H1 (cell line): Measurements from ENCODE around the gene SV2C. TPM values are rescaled to one million over a fixed set of nuclear protein-coding genes. Genes with fewer than 3 reads are reported as not detected.

Experiments
- CTCF ChIA-PET: fragments of 300-600 bp; sonication (Branson Sonifier 250); formaldehyde crosslinking; loops from one replicate; lab custom pipeline; 2021; ENCODE audit not compliant: partially characterized antibody; lab: Charles Lee
- POLR2A ChIA-PET: fragments of 300-600 bp; sonication (Branson Sonifier 250); formaldehyde crosslinking; loops from one replicate; lab custom pipeline; 2021; ENCODE audit warnings: inconsistent platforms; ENCODE audit not compliant: partially characterized antibody; lab: Charles Lee
- DNase-seq, 2 experiments: peaks; one replicate each; pipeline versions ENCODE4 v3.0.0 to v3.0.0-alpha.2; 2010 to 2022; ENCODE audit warnings: low spot score in 2 of 2, low read depth in 1 of 2, mixed read lengths in 1 of 2
- FAIRE-seq: peaks from 2 replicates; lab custom pipeline; 2011; peaks lifted over from hg19 to GRCh38; lab: Jason Lieb, UNC
- H2AFZ ChIP-seq: 2 replicates; pipeline ENCODE4 v1.8.1; 2012; ENCODE audit warnings: low read length, inconsistent platforms
- H2AK5ac ChIP-seq: 2 replicates; pipeline ENCODE4 v1.6.1; 2013; ENCODE audit warnings: low read depth, low read length
- H2BK120ac ChIP-seq: replicated peaks from 2 replicates; pipeline ENCODE3; 2013; ENCODE audit warnings: low read depth, low read length, inconsistent platforms
- H2BK12ac ChIP-seq: 2 replicates; pipeline ENCODE4 v1.6.1; 2013; ENCODE audit warnings: low read depth, low read length
- H2BK15ac ChIP-seq: 2 replicates; pipeline ENCODE4 v1.6.1; 2013; ENCODE audit warnings: low read length
- H2BK20ac ChIP-seq: 2 replicates; pipeline ENCODE4 v1.6.1; 2013; ENCODE audit warnings: low read length
- H2BK5ac ChIP-seq: 2 replicates; pipeline ENCODE4 v1.6.1; 2013; ENCODE audit warnings: low read depth, low read length
- H3K14ac ChIP-seq: 2 replicates; pipeline ENCODE4 v1.6.1; 2013; ENCODE audit warnings: inconsistent platforms; ENCODE audit not compliant: insufficient read length
- H3K18ac ChIP-seq: 2 replicates; pipeline ENCODE4 v1.6.1; 2013; ENCODE audit warnings: low read length; ENCODE audit errors: extremely low read depth
- H3K23ac ChIP-seq: 2 replicates; pipeline ENCODE4 v1.6.1; 2013; ENCODE audit warnings: inconsistent platforms; ENCODE audit not compliant: insufficient read length
- H3K23me2 ChIP-seq: 2 replicates; pipeline ENCODE4 v1.6.1; 2013; ENCODE audit warnings: low read depth, low read length
- H3K27ac ChIP-seq: 2 replicates; pipeline ENCODE4 v1.6.1; 2011; ENCODE audit warnings: low read depth, low read length, inconsistent platforms
- H3K27me3 ChIP-seq, 4 experiments: replicated peaks in 1 of 4; 1 replicate in 1 of 4; 2 replicates in 3 of 4; pipeline versions ENCODE4 v1.6.1 to v1.8.1; 2011 to 2013; ENCODE audit warnings: low read length in 3 of 4, mild to moderate bottlenecking in 3 of 4, inconsistent platforms in 2 of 4, mixed read lengths in 2 of 4, moderate library complexity in 1 of 4; ENCODE audit not compliant: control insufficient read depth in 3 of 4, insufficient read depth in 3 of 4; ENCODE audit errors: extremely low read depth in 1 of 4
- H3K36me3 ChIP-seq, 4 experiments: 2 replicates each; pipeline versions ENCODE4 v1.6.1 to v1.8.1; 2011 to 2013; ENCODE audit warnings: mild to moderate bottlenecking in 4 of 4, low read length in 3 of 4, moderate library complexity in 2 of 4, control low read depth in 1 of 4, inconsistent platforms in 1 of 4; ENCODE audit not compliant: insufficient read depth in 4 of 4, control insufficient read depth in 2 of 4
- H3K4ac ChIP-seq: replicated peaks from 2 replicates; pipeline ENCODE3; 2013; ENCODE audit warnings: low read length, low read depth, mixed read lengths, inconsistent platforms; ENCODE audit not compliant: insufficient read length
- H3K4me1 ChIP-seq, 4 experiments: replicated peaks in 1 of 4; 1 replicate in 1 of 4; 2 replicates in 3 of 4; pipeline versions ENCODE4 v1.6.1 to v1.8.1; 2011 to 2013; ENCODE audit warnings: low read length in 3 of 4, inconsistent platforms in 2 of 4, mixed read lengths in 1 of 4; ENCODE audit not compliant: insufficient read depth in 4 of 4, control insufficient read depth in 3 of 4
- H3K4me2 ChIP-seq, 2 experiments: 2 replicates each; pipeline versions ENCODE4 v1.6.1 to v1.8.1; 2011 to 2013; ENCODE audit warnings: low read depth in 2 of 2, low read length in 2 of 2, control low read depth in 1 of 2, inconsistent platforms in 1 of 2, mild to moderate bottlenecking in 1 of 2; ENCODE audit not compliant: insufficient read depth in 1 of 2
- H3K4me3 ChIP-seq, 4 experiments: fragments of 200-600, 300-600 bp in 1 of 4; sonication (generic), shearing (Covaris generic), sonication (Bioruptor Twin) in 1 of 4; 2 replicates each; pipeline versions ENCODE4 v1.5.1 to v1.8.1; 2011 to 2016; ENCODE audit warnings: low read length in 4 of 4, low read depth in 3 of 4, control low read depth in 2 of 4, inconsistent platforms in 2 of 4, mild to moderate bottlenecking in 2 of 4, mixed read lengths in 1 of 4, moderate library complexity in 1 of 4; ENCODE audit not compliant: insufficient read depth in 2 of 4; ENCODE audit errors: extremely low read depth in 1 of 4
- H3K56ac ChIP-seq: replicated peaks from 2 replicates; pipeline ENCODE3; 2013; ENCODE audit warnings: low read depth, mild to moderate bottlenecking, mixed read lengths, low read length, inconsistent platforms; ENCODE audit not compliant: insufficient read length
- H3K79me1 ChIP-seq: 2 replicates; pipeline ENCODE4 v1.6.1; 2013; ENCODE audit warnings: low read depth, low read length, control low read depth
- H3K79me2 ChIP-seq, 2 experiments: 2 replicates each; pipeline versions ENCODE4 v1.6.1 to v1.8.1; 2012 to 2013; ENCODE audit warnings: low read length in 2 of 2, mild to moderate bottlenecking in 2 of 2, inconsistent platforms in 1 of 2; ENCODE audit not compliant: insufficient read depth in 2 of 2, control insufficient read depth in 1 of 2
- H3K9ac ChIP-seq, 4 experiments: replicated peaks in 1 of 4; 1 replicate in 1 of 4; 2 replicates in 3 of 4; pipeline versions ENCODE4 v1.6.1 to v1.8.1; 2011 to 2013; ENCODE audit warnings: low read depth in 3 of 4, low read length in 3 of 4, control low read depth in 2 of 4, mild to moderate bottlenecking in 2 of 4, moderate library complexity in 2 of 4, inconsistent platforms in 1 of 4; ENCODE audit errors: extremely low read depth in 1 of 4
- H3K9me3 ChIP-seq, 2 experiments: 2 replicates each; pipeline versions ENCODE4 v1.6.1 to v1.8.1; 2012 to 2013; ENCODE audit warnings: mild to moderate bottlenecking in 2 of 2, moderate library complexity in 2 of 2, control low read depth in 1 of 2, inconsistent platforms in 1 of 2, low read depth in 1 of 2, low read length in 1 of 2, mixed read lengths in 1 of 2; ENCODE audit not compliant: insufficient read depth in 2 of 2
- H4K20me1 ChIP-seq, 2 experiments: replicated peaks in 1 of 2; 2 replicates each; pipeline versions ENCODE3 to v1.8.1; 2011 to 2013; ENCODE audit warnings: inconsistent platforms in 2 of 2, low read length in 2 of 2, mild to moderate bottlenecking in 1 of 2; ENCODE audit not compliant: insufficient read depth in 2 of 2, control insufficient read depth in 1 of 2
- H4K5ac ChIP-seq: 2 replicates; pipeline ENCODE4 v1.6.1; 2013; ENCODE audit warnings: low read length, low read depth, mixed read lengths, inconsistent platforms; ENCODE audit not compliant: insufficient read length
- H4K8ac ChIP-seq: 2 replicates; pipeline ENCODE4 v1.8.0; 2013; ENCODE audit warnings: mild to moderate bottlenecking, moderate library complexity, low read length, inconsistent platforms; ENCODE audit not compliant: insufficient read depth; ENCODE audit errors: extremely low read depth
- H4K91ac ChIP-seq: replicated peaks from 2 replicates; pipeline ENCODE3; 2013; ENCODE audit warnings: low read length, mixed read lengths, inconsistent platforms; ENCODE audit not compliant: insufficient read length
- CTBP2 ChIP-seq: IDR thresholded peaks from 2 replicates; pipeline ENCODE4 v1.7.0; 2011; ENCODE audit warnings: borderline replicate concordance, mild to moderate bottlenecking, moderate library complexity, mixed read lengths, low read length; ENCODE audit not compliant: insufficient read depth, insufficient read length
- PHF8 ChIP-seq: fragments of 200-600 bp; sonication (generic); conservative IDR thresholded peaks from 2 replicates; pipeline ENCODE4 v1.7.1; 2012; ENCODE audit warnings: low read depth, mild to moderate bottlenecking, inconsistent platforms, low read length, moderate library complexity
- RNF2 ChIP-seq: fragments of 200-900, 300-1000 bp; sonication (generic); IDR thresholded peaks from 2 replicates; pipeline ENCODE4 v1.7.1; 2016; ENCODE audit warnings: borderline replicate concordance, low read depth, mild to moderate bottlenecking, antibody characterized with exemption, low read length; ENCODE audit not compliant: poor library complexity, severe bottlenecking; ENCODE audit errors: missing control alignments
- SP2 ChIP-seq: IDR thresholded peaks from 2 replicates; pipeline ENCODE4 v1.6.1; 2012; ENCODE audit warnings: mild to moderate bottlenecking, low read length, inconsistent platforms
- SRF ChIP-seq: IDR thresholded peaks from 2 replicates; pipeline ENCODE4 v1.6.1; 2011; ENCODE audit warnings: mild to moderate bottlenecking, low read depth, low read length, moderate library complexity
- TAF7 ChIP-seq: optimal IDR thresholded peaks from 2 replicates; pipeline ENCODE3; 2011; ENCODE audit warnings: low read depth, mild to moderate bottlenecking, inconsistent platforms, low read length, moderate library complexity, borderline replicate concordance
- TBP ChIP-seq: IDR thresholded peaks from 2 replicates; pipeline ENCODE4 v1.6.1; 2011; ENCODE audit warnings: low read depth, low read length, improper control_type of control experiment
- TEAD4 ChIP-seq: IDR thresholded peaks from 2 replicates; pipeline ENCODE4 v1.6.1; 2012; ENCODE audit warnings: low read depth, low read length, inconsistent platforms, mixed read lengths
- USF2 ChIP-seq: IDR thresholded peaks from 2 replicates; pipeline ENCODE4 v1.6.1; 2011; ENCODE audit warnings: low read length, improper control_type of control experiment
- WGBS, 2 experiments: shearing (Covaris generic) in 1 of 2; methylation state at CpG; one replicate each; pipeline versions ENCODE4 v1.1.6 to v1.1.7; 2013 to 2015; ENCODE audit warnings: low lambda C conversion rate in 2 of 2, mixed read lengths in 2 of 2, inconsistent platforms in 1 of 2, low coverage in 1 of 2, missing lambda C conversion rate in 1 of 2; ENCODE audit not compliant: insufficient replicate concordance in 2 of 2, insufficient coverage in 1 of 2, insufficient read length in 1 of 2; ENCODE audit errors: extremely low coverage in 1 of 2, missing lambda C conversion rate in 1 of 2; 5-methylcytosine and 5-hydroxymethylcytosine counted together
- polyA plus RNA-seq, 7 experiments: library from polyadenylated mRNA; depleted of rRNA in 3 of 7; stranded (reverse) in 5 of 7; unstranded in 2 of 7; fragments of >200 nt in 5 of 7; fragments of 200-250 nt in 2 of 7; gene quantifications; 1 replicate in 5 of 7; 2 replicates in 1 of 7; 4 replicates in 1 of 7; pipeline versions ENCODE4 v1.2.1 to v1.2.3, GENCODE V29; 2011 to 2013; ENCODE audit warnings: missing spikeins in 2 of 7, mixed read lengths in 2 of 7
- total RNA-seq: library from RNA; stranded (reverse); fragmentation: NEBNext Ultra II Directional; extraction: Animal tissue kit (Norgen Biotek cat#: 25700); gene quantifications from 2 replicates; pipeline ENCODE4 v1.2.1, GENCODE V29; 2021

Gene SV2C
- total and polyA plus RNA-seq, 2 of the 8 experiments (the other 6 are each of a cell fraction or from before 2014, with no cell fraction given) = 0.08 to 0.24 TPM

GRCh38 chr5:76204191-76204590 lies 121.0 kb downstream of the SV2C start:
- Histone ChIP-seq H3K79me2 (no peaks in the 10 kb centered on the region), H3K79me1 (no peaks in the 10 kb centered on the region), H2AFZ (no peak overlapping the region), H2BK12ac (no peak overlapping the region), H3K4ac (no peak overlapping the region), H4K8ac (no peak overlapping the region), H2AK5ac (no peak overlapping the region), H3K27me3 (no peaks in the 10 kb centered on the region), H3K9ac (no peak overlapping the region), H2BK120ac (no peak overlapping the region), H4K5ac (no peak overlapping the region), H3K23me2 (no peaks in the 10 kb centered on the region), H3K4me1 (no peaks in the 10 kb centered on the region), H2BK5ac (no peak overlapping the region), H2BK20ac (no peak overlapping the region), H3K4me3 (no peak overlapping the region), H3K23ac (no peak overlapping the region), H3K4me2 (no peak overlapping the region), H4K20me1 (no peaks in the 10 kb centered on the region), H3K18ac (no peak overlapping the region), H3K27ac (no peak overlapping the region), H3K56ac (no peak overlapping the region), H3K9me3 (0 out of 4 replicates have a peak, but pooled peaks cover 0 to 2% of the 10 kb centered on the region in 2 experiments), H2BK15ac (no peak overlapping the region), H4K91ac (no peak overlapping the region), H3K14ac (no peak overlapping the region), H3K36me3 (no peaks in the 10 kb centered on the region)
- DNase-seq (no peak), FAIRE-seq (no peak)
- ChIA-PET CTCF (interaction anchor here (1.2 kb wide), 1 partner anchor 29 kb away, joined by 3 read pairs; no protein-coding TSS in a partner anchor), POLR2A (no interaction called here)
- WGBS, 2 experiments = 73% methylated on average over 1 of the region's 1 CpG; no CpG with 5 or more reads in 1 of the 2 experiments
- TF ChIP-seq CTBP2 = no peak
- no peak for TF ChIP-seq TAF7
- no peak for TF ChIP-seq PHF8
- no peak for TF ChIP-seq SP2
- no peak for TF ChIP-seq USF2
- no peak for TF ChIP-seq SRF
- TF ChIP-seq TBP = no peak
- TF ChIP-seq TEAD4 = no peak
- no peak for TF ChIP-seq RNF2
